ENCODE data around the gene IFNA5.

DNA sequence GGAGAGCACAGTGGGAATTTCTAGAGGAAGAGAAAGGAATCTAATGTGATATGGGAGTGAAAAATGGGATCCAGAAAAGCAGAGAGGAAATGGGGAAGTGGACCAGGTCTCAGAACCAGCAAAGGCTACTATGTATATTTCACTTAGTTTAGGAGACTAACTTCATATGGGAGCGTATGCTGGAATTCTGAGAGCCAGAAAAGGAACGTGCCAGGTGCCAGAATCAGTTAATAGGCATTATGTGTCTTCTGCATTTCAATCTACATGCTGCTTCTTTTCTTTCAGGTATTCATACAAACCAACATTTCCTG is 36.8 kb downstream of the IFNA5 start:
- no peak for TF ChIP-seq EZH2 (optimal IDR thresholded peaks at IDR 0.05; ENCODE audit: low read depth, low read length)
- TF ChIP-seq, protein P1, sequence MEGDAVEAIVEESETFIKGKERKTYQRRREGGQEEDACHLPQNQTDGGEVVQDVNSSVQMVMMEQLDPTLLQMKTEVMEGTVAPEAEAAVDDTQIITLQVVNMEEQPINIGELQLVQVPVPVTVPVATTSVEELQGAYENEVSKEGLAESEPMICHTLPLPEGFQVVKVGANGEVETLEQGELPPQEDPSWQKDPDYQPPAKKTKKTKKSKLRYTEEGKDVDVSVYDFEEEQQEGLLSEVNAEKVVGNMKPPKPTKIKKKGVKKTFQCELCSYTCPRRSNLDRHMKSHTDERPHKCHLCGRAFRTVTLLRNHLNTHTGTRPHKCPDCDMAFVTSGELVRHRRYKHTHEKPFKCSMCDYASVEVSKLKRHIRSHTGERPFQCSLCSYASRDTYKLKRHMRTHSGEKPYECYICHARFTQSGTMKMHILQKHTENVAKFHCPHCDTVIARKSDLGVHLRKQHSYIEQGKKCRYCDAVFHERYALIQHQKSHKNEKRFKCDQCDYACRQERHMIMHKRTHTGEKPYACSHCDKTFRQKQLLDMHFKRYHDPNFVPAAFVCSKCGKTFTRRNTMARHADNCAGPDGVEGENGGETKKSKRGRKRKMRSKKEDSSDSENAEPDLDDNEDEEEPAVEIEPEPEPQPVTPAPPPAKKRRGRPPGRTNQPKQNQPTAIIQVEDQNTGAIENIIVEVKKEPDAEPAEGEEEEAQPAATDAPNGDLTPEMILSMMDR (IDR thresholded peaks at IDR 0.05; ENCODE audit: low read length): no peak
